GM12873 (cell line): ENCODE measurements around the gene MATR3.

Source experiments
- TF ChIP-seq, protein P1 (sequence below): IDR thresholded peaks from 2 replicates; pipeline ENCODE4 v1.5.1; 2012; ENCODE audit warnings: low read depth, mild to moderate bottlenecking, moderate library complexity, low read length, control low read depth; ENCODE audit not compliant: insufficient read depth; ENCODE audit errors: missing control alignments

MATR3 gene

DNA sequence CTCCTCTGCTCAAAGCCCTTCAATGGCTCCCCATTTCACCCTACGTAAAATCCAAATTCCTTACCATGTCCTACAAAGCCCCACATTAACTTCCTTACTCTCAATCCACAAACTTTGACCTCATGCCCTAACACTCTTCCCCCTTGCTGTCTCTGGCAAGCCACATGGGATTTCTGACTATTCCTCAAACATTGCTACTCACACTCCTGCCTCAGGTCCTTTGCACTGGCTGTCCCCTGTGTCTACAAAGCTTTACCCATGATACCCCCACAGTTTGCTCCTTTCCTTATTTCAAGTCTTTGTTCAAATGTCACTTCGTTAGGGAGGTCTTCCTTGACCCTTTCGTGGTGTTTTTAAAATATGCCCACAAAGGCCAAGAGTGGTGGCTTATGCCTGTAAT, 40.4 kb upstream of the MATR3 start:
- TF ChIP-seq, protein P1, sequence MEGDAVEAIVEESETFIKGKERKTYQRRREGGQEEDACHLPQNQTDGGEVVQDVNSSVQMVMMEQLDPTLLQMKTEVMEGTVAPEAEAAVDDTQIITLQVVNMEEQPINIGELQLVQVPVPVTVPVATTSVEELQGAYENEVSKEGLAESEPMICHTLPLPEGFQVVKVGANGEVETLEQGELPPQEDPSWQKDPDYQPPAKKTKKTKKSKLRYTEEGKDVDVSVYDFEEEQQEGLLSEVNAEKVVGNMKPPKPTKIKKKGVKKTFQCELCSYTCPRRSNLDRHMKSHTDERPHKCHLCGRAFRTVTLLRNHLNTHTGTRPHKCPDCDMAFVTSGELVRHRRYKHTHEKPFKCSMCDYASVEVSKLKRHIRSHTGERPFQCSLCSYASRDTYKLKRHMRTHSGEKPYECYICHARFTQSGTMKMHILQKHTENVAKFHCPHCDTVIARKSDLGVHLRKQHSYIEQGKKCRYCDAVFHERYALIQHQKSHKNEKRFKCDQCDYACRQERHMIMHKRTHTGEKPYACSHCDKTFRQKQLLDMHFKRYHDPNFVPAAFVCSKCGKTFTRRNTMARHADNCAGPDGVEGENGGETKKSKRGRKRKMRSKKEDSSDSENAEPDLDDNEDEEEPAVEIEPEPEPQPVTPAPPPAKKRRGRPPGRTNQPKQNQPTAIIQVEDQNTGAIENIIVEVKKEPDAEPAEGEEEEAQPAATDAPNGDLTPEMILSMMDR: no peak

DNA sequence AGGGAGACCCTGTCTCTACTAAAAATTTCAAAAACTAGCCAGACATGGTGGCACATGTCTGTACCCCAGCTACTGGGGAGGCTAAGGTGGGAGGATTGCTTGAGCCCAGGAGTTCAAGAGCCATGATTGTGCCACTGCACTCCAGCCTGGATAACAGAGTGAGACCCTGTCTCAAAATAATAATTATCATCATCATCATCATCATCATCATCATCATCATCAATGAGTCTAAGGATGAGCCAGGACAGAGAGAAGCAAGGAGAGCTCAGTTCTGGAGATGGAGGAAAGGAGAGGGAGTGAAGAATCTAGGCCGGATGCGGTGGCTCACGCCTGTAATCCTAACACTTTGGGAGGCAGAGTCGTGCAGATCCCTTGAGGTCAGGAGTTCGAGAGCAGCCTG, 36.7 kb upstream of the MATR3 start:
- TF ChIP-seq, protein P1: no peak

DNA sequence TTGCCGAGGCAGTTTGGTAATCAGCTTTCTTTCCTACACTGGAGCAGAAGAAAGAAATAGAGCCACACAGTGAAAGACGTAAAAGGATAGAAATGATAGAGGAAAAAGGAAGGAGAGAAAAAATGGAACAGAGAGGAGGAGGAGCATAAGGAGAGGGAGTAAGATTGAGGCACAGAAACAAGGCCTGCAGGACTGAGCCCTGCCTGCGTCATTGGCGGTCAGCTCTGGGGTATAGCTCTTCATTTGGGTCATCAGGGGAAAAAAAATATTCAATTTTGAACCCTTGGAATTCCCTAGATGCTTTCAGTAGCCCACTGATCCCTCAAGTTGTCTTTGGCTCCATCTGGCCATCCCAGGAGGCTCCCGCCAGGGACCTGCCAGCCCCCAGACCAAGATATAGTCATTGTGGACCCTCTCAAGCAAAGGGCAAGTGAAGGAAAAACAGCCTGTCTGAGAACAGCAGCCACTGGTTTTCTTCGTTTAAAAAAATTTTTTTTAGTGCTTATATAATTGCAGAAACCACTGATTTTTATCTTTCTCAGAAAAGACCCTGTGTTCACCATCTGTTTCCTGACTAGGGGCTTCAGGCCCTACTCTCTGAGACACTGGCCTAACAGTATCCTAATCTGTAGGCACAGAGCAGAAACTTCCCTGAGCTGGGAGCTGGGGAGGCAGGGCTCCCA, 31.3 kb upstream of the MATR3 start:
- TF ChIP-seq, protein P1: no peak

DNA sequence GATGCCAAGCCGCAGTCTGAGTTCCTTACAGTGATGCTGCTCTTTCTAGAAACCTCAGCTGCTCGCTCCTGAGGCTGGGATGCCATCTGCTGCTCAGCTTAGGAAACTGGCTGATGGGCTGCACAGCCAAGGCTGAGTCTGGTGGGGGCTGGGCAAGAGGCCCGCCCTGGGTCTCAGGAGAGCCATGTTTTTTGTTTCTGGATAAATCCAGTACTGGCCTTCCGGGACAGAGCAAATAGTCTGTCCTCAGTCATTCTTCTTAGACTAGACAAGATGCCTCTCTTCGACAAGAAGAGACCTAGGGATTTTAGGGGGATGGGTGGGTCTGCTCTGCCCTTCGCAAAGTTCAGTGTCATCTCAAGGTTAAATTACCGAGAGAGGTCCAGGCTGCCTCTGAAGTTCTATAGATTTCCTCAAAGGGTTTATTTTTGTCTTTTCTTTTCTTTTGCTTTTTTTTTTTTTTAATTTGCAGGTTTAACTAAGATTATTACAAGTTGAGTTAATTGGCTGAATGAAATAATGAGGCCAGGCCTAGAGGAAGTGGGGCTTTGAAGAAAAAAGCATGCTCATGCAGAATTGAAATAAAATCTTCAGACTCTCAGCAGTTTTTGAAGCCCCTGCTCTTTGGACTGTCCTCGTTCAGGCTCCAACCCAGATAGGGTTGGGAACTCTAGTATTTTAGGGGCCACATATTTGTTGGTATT, 30.6 kb upstream of the MATR3 start:
- TF ChIP-seq, protein P1: peak; percentile 91

DNA sequence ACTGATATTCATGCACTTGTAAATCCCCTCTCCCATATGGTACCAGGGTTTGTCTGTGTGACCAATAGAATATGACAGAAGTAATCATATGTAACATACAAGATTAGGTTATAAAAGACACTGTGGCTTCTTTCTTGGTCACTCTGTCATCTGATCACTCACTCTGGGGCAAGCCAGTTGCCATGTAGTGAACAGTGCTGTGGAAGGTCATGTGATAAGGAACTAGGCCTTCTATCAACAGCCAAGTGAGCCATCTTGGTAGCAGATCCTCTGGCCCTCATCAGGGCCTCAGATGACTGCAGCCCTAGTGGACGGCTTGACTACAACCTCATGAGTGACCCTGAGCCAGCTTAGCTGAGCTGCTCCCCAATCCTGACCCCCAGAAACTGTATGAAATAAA, 30.0 kb upstream of the MATR3 start:
- TF ChIP-seq, protein P1: no peak

DNA sequence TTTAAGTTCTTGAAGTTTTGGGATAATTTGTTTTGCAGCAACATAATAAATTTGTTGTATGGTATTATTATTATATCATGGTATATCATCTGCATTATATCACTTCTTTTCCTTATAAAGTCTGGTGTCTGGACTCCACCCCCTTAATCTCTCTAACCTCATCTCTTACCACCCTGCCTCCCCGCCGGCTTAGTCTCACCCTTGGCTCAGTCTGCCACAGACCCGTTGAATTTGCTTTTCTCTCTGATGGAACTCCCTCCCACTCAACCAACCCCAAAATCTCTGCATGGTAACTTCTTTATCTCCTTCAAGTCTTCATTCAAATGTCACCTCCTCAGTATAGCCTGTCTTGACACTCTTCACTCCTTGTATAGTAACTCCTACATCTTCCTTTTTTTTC, 29.6 kb upstream of the MATR3 start:
- TF ChIP-seq, protein P1: no peak

DNA sequence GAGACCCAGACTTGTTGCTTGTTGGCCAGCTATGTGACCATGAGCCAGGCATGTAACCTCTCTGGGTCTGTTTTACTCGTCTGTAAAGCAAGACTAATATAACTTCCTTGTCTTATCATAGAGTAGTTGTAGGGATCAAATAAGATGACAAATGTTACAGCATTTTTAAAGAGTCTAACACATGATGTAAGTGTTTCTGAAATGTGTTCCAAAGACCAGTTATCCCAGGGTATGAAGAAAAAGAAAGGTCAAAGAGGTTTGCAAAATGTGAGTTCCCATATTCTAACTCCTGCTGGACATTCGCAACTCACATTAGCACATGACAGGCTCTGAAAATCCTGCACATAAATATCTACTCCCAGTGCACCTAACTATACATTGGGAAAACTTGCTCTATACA, 28.5 kb upstream of the MATR3 start:
- TF ChIP-seq, protein P1: no peak
